Measurements from ENCODE around the gene CDH23. TPM values are rescaled to one million over a fixed set of nuclear protein-coding genes. Genes with fewer than 3 reads are reported as not detected.
A peak's percentile ranks its signal among the peaks of the same experiment; 100 is the strongest.

Gene CDH23
- polyA plus RNA-seq, 1 donor (not counting 4 experiments of a cell fraction or from before 2014, with no cell fraction given): 0.01 TPM

DNA sequence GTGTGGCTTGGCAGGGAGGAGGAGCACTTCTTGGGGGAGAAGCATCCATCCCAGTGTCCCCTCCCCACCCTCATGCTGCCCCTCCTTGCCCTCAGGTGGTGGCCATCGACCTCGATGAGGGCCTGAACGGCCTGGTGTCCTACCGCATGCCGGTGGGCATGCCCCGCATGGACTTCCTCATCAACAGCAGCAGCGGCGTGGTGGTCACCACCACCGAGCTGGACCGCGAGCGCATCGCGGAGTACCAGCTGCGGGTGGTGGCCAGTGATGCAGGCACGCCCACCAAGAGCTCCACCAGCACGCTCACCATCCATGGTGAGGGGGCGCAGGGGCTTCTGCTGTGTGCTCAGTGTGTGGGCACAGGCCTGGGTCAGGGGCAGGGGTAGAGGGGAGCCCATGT lies 308.1 kb downstream of the CDH23 start:
- Histone ChIP-seq H3K27me3 (ENCODE audit: control insufficient read depth, extremely low read depth, insufficient read depth, low read length) (no peaks in the 10 kb centered on the region), H3K9me1 (ENCODE audit: control insufficient read depth, extremely low read depth, insufficient read depth, low read length) (no peaks in the 10 kb centered on the region), H2AFZ (ENCODE audit: control insufficient read depth, low read length) (no peak overlapping the region), H3K27ac (ENCODE audit: control insufficient read depth, insufficient read depth, low read length) (no peak overlapping the region), H3K4me2 (ENCODE audit: control insufficient read depth, extremely low read depth, insufficient read depth, low read depth, low read length) (no peak overlapping the region), H3K79me2 (ENCODE audit: control insufficient read depth, insufficient read depth, low read length) (no peaks in the 10 kb centered on the region), H3K9ac (ENCODE audit: control insufficient read depth, extremely low read depth, insufficient read depth, low read length) (no peak overlapping the region), H3K9me3 (ENCODE audit: control insufficient read depth, low read depth, low read length) (no peaks in the 10 kb centered on the region), H3K4me3 (ENCODE audit: control insufficient read depth in 2 of 3, extremely low read depth in 1 of 3, insufficient read depth in 2 of 3, low read depth in 1 of 3, low read length in 3 of 3) (no peak overlapping the region), H3K36me3 (ENCODE audit: control insufficient read depth in 2 of 2, extremely low read depth in 1 of 2, insufficient read depth in 2 of 2, low read length in 2 of 2) (no peaks in the 10 kb centered on the region), H3K4me1 (ENCODE audit: control insufficient read depth, extremely low read depth, insufficient read depth, low read length) (peaks cover 11% of the 10 kb centered on the region), H4K20me1 (ENCODE audit: control insufficient read depth, extremely low read depth, insufficient read depth, low read length) (no peaks in the 10 kb centered on the region)
- no peak for TF ChIP-seq EZH2 (IDR thresholded peaks at IDR 0.05; ENCODE audit: low read length)
- TF ChIP-seq, protein P1, sequence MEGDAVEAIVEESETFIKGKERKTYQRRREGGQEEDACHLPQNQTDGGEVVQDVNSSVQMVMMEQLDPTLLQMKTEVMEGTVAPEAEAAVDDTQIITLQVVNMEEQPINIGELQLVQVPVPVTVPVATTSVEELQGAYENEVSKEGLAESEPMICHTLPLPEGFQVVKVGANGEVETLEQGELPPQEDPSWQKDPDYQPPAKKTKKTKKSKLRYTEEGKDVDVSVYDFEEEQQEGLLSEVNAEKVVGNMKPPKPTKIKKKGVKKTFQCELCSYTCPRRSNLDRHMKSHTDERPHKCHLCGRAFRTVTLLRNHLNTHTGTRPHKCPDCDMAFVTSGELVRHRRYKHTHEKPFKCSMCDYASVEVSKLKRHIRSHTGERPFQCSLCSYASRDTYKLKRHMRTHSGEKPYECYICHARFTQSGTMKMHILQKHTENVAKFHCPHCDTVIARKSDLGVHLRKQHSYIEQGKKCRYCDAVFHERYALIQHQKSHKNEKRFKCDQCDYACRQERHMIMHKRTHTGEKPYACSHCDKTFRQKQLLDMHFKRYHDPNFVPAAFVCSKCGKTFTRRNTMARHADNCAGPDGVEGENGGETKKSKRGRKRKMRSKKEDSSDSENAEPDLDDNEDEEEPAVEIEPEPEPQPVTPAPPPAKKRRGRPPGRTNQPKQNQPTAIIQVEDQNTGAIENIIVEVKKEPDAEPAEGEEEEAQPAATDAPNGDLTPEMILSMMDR (optimal IDR thresholded peaks at IDR 0.05 in 1 of 3, IDR thresholded peaks at IDR 0.05 in 1 of 3, conservative IDR thresholded peaks at IDR 0.05 in 1 of 3; ENCODE audit: extremely low read depth in 1 of 3, insufficient read depth in 2 of 3, low read length in 3 of 3): no peak
- dilution Hi-C loops (cut with MboI; ENCODE audit: extremely low pct_ligation_motif_present, low sequenced_read_pairs): no loop called here
- DNase-seq (ENCODE audit: low read depth, low spot score): no peak
- no peak for FAIRE-seq

DNA sequence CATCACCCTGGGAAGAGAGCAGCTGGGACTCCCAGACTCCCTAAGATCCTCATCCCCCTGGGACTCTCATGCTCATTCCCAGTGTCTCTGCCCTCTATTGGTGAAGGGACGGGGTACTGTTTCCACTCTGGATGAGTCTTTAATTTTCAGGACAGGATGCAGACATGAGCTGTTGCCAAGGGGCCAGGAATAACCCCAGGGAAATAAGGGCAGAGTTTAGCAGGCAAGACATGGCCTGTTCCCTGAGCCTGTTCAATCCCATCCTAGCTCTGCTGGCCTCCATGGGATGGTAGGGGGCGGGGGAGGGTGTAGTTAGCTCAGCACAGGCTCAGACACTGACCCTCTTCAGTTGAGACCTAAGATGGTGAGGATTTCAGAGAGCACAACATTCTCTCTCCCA lies 308.9 kb downstream of the CDH23 start:
- H3K36me3 ChIP-seq (ENCODE audit: control insufficient read depth in 2 of 2, extremely low read depth in 1 of 2, insufficient read depth in 2 of 2, low read length in 2 of 2): no peaks in the 10 kb centered on the region
- H3K4me3 ChIP-seq (ENCODE audit: control insufficient read depth in 2 of 3, extremely low read depth in 1 of 3, insufficient read depth in 2 of 3, low read depth in 1 of 3, low read length in 3 of 3): no peak overlapping the region
- no peak overlapping the region for H3K27ac ChIP-seq (ENCODE audit: control insufficient read depth, insufficient read depth, low read length)
- no peak overlapping the region for H3K9ac ChIP-seq (ENCODE audit: control insufficient read depth, extremely low read depth, insufficient read depth, low read length)
- FAIRE-seq (peak; percentile 67), DNase-seq (ENCODE audit: low read depth, low spot score) (no peak)
- dilution Hi-C loops (cut with MboI; ENCODE audit: extremely low pct_ligation_motif_present, low sequenced_read_pairs): no loop called here
- TF ChIP-seq, protein P1 (optimal IDR thresholded peaks at IDR 0.05 in 1 of 3, IDR thresholded peaks at IDR 0.05 in 1 of 3, conservative IDR thresholded peaks at IDR 0.05 in 1 of 3; ENCODE audit: extremely low read depth in 1 of 3, insufficient read depth in 2 of 3, low read length in 3 of 3): peak in 1 of 3 experiments; percentile 31
- no peak for TF ChIP-seq EZH2 (IDR thresholded peaks at IDR 0.05; ENCODE audit: low read length)
- no peaks in the 10 kb centered on the region for H3K79me2 ChIP-seq (ENCODE audit: control insufficient read depth, insufficient read depth, low read length)
- no peak overlapping the region for H3K4me2 ChIP-seq (ENCODE audit: control insufficient read depth, extremely low read depth, insufficient read depth, low read depth, low read length)
- H4K20me1 ChIP-seq (ENCODE audit: control insufficient read depth, extremely low read depth, insufficient read depth, low read length): no peaks in the 10 kb centered on the region
- no peaks in the 10 kb centered on the region for H3K27me3 ChIP-seq (ENCODE audit: control insufficient read depth, extremely low read depth, insufficient read depth, low read length)
- H3K9me3 ChIP-seq (ENCODE audit: control insufficient read depth, low read depth, low read length): no peaks in the 10 kb centered on the region
- H2AFZ ChIP-seq (ENCODE audit: control insufficient read depth, low read length): no peak overlapping the region
- H3K4me1 ChIP-seq (ENCODE audit: control insufficient read depth, extremely low read depth, insufficient read depth, low read length): peaks cover 11% of the 10 kb centered on the region
- no peaks in the 10 kb centered on the region for H3K9me1 ChIP-seq (ENCODE audit: control insufficient read depth, extremely low read depth, insufficient read depth, low read length)
